Activated naive CD4-positive, alpha-beta T cell (primary cell): ENCODE measurements around the gene CRACR2B.

Experiments used
- DNase-seq, 4 experiments: peaks; one replicate each; lab custom pipeline; 2025; lab: John Stamatoyannopoulos, UW

CRACR2B gene

GRCh38 chr11:811446-812245 lies 16.1 kb upstream of the CRACR2B start:
- no peak for DNase-seq

DNA sequence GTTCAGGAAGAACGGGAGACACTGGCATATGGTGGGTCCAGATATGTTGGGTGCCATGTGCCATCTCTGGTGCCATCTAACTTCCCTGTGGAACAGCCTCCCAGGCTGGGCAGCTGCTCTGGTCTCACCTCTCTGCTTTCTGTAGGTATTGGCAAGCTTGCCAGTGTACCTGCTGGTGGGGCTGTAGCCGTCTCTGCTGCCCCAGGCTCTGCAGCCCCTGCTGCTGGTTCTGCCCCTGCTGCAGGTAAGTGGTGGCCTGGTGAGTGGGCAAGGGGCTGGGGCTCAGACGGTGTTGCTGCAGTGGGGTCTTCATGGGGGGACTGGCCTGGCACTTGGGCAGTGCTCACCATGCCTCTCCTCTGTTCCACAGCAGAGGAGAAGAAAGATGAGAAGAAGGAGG lies 15.3 kb upstream of the CRACR2B start:
- DNase-seq, result no peak

GRCh38 chr11:813072-813455 lies 14.7 kb upstream of the CRACR2B start:
- DNase-seq, result no peak

DNA sequence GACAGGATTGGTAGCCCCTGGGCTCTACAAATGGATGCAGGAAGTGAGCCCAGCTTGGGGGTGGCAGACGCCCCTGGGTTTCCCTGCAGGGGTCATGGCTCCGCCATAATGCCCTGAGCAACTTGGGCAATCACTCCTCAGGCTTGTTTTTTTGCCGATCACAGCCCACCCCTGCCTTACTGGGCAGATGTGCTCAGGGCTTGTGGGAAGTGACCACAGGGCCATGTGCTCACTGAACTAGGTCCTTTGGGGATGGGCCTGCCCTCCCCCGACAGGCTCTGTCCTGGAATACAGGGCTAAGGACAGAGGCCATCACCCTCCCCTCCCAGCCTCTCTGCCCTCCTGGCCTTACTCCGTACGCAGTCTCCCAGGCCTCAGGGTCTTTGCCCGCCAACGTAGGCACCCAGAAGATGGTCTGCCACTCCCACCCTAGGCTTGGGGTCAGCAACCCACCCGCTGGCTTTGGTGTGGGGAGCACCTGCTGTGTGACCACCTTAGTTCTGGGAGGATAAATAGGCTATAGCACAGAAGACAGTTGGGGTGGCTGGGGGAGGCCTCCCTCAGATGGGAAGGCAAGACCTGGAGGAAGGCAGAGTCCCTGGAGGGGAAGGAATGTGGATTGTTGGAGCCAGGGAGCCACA lies 14.1 kb upstream of the CRACR2B start:
- DNase-seq, result no peak

DNA sequence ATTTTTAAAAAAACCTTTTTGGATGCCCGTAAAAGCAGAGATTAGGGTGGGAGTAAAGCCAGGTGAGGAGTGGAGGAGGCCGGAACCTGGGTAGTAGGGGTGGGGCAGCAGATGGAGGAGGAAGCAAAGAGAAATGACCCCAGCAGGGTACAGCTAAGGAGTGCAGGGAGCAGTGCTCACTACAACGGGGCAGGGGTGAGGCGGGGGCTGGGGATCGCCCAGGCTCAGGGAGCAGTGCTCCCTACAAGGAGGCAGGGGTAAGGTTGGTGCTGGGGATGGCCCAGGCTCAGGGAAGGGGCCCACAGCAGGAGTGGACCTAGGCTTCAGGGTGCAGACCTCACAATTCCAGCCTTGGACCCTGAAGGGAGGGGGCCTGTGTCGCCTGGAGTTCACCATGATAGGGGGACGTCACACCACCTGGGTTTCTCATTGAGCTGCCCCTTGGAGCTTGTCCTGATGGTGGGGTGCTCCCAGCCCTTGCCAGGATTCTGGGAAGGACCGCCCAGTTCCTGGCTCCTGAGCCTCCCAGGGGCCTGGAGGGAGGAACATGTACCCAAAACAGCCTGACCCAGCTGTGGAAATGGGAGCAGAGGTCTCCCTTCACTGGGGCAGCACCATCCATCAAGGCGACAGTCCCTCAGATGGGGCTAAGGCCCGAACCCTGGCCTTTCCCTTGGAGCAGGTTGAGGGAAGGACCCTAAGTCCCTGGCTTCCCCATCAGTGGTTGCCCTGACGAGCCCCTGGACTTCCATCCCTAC lies 11.9 kb upstream of the CRACR2B start:
- no peak for DNase-seq

DNA sequence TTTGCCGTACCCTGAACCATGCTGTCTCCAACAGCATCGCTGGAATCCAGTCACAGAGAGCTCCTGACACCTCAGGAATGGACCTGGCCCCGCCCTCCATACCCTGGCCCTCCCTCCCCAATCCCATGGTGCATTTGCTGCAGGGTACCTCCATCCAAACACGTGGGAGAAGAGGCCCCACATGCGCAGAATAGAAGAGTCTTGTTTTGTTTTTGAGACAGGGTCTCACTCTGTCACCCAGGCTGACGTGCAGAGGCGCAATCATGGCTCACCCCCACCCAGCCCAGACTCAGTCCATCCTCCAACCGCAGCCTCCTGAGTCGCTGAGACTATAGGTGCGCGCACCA lies 11.3 kb upstream of the CRACR2B start:
- no peak for DNase-seq

DNA sequence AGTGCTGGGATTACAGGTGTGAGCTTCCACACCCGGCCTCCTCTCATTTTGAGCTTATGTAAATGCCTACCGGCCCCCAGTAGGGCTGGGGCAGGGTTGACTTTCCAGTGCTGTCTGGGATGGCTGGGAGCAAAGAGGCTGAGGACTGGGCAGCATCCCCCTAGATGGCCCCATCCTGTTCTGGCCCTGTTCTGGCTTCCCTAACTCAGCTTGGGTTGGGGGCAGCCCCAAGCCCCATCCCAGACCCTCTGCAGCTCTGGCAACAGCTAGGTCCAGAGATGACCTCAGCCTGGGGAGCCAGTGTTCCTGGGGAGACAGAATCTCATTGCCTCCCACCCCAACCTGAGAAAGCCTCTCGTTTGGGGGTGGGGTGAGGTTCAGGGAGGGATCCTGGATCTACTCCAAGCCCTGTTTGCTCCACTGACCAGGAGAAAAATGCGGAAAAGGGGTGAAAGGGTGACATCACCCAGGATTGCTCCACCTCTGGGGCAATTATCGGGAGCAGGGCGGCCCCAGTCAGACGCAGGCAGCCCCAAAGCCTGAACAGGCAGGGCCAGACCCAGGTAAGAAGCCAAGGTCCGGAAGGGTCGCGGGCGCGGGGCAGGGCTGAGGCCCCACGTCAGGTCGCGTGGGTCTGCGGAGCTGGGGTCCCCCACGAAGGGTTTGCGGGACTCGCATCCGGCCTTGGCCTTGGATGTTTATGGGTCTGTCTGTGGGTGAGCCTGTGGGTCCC lies 9.2 kb upstream of the CRACR2B start, which contains the start of gene PNPLA2:
TSS of gene PNPLA2 (plus strand) at position 519 of the 733 bp plus-strand sequence. CDS start 805 bp downstream, outside the sequence.
- DNase-seq, result no peak

DNA sequence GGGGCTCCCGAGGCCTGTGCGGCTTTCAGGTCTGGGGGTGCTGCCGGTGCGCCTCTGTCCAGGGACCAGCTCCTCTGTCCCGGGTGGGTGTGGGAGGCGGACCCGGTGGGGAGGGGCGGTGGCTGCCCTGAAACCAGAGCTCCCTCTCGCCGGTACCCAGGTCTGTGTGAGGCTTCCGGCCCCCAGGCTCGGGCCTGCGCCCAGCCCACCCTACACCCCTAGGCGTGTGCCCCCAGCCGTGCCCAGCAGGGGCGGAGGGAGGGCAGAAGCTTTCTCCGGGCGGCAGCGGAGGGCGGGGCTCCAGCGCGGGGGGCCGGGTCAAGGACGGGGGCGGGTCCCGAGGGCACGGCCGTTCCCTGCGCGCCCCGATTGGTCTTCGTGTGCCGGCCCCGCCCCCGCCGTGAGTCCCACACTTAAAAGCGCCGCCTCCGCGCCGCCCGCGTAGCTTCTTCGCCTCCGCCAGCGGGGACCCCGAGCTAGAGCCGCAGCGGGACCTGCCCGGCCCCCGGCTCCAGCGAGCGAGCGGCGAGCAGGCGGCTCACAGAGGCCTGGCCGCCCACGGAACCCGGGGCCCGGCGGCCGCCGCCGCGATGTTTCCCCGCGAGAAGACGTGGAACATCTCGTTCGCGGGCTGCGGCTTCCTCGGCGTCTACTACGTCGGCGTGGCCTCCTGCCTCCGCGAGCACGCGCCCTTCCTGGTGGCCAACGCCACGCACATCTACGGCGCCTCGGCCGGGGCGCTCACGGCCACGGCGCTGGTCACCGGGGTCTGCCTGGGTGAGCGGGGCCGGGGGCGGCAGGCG lies 8.4 kb upstream of the CRACR2B start:
- peak; percentile 66 to 89 (median 80) for DNase-seq

DNA sequence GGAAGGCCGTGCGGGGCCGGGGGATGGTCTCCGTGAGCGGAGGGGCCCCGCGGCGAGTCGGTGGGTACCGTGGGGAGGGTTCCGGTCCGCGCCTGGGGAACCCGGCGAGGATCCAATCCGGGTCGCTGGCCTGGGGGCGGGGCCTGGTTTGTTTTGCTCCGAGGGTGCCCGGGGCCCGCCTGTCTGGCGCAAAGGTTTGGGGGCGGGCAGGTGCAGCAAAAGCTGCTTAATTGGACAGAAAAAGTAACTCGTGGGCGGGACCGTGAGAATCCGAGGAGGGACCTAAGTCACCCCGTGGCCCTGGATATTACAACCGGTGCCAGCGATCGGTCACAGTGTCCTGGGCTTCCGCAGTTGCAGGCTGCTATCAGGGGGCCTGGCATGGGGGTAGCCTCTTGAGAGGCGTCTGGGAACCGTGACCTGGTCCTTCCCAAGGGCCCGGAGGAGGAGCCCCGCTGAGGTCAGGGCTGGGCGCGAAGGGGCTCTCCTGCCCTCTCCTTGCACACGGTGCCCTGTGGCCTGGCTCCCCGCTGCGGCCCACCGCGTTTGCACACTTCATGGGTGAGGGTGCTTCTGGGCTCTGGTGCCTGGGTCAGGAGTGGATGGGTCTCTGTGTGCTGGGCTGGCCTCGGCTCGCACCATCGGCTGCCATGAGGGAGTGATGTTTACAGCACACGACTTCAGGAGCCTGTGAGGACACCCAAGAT lies 7.6 kb upstream of the CRACR2B start:
- peak; percentile 66 to 97 (median 86) for DNase-seq

DNA sequence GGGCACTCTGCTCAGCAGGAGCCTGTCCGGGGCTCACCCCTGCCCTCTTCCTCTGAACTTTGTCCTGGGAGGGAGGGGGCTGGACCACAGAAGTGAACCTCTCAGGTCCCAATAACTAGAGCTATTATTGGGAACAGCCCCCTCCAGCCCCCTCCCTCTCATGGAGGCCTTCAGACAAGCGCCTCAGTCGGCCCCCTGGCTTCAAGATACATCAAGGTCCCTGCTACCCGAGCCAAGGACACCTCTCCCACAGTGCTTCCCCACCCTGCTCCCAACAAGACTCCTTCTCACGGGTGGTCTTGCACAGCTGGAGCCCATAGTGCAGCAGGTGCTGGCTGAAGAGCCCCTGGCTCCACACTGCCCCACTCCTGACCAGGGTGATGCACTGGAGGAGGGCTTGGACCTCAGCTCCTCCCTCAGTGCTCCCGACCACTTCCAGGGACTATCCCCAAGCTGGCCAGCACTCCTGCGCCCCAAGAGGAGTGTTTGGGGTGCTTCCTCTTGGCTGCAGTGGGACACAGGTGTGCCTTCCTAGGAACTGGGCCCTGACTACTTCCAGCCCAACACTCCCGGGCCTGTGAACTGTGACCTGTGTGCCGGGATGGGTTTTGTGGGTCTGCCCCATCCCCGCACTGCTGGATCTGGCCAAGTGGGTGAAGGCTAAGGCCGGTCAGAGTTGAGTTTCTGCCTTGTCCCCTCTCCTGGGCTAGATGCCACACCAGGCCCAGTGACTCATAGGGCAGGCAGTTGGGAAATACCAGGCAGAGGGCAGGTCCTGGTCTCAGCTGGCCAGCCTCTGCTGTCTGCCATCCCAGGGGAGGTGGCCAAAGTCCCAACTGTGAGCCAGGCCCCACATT lies 6.8 kb upstream of the CRACR2B start:
- DNase-seq, result no peak

- DNase-seq, result no peak
Measured at GRCh38 chr11:821512-822371, 6.0 kb upstream of the CRACR2B start.

DNA sequence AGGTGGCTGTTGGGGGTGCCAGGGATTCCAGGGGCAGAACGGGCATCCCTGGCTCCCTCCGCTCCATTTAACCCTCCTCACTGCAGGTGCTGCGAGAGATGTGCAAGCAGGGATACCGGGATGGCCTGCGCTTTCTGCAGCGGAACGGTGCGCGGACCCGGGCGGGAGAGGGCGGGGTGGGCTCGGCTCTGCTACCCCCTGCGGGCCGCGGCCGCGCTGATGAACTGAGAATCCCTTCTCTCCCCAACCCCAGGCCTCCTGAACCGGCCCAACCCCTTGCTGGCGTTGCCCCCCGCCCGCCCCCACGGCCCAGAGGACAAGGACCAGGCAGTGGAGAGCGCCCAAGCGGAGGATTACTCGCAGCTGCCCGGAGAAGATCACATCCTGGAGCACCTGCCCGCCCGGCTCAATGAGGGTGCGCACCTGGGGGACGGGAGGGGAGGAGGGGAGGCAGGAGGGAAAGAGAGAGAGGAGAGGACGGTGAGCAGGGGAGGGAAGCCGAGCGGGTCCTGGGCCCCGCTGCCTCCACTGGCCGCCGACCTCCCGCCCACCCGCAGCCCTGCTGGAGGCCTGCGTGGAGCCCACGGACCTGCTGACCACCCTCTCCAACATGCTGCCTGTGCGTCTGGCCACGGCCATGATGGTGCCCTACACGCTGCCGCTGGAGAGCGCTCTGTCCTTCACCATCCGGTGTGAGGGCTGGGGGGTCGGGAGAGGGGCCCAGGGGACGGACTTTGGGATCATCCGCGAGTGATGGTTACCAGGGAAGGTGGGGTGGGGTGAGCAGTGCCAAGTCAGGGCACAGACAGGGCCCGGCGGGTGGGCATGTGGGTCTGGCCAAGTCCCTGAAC lies 4.1 kb upstream of the CRACR2B start:
- no peak for DNase-seq

DNA sequence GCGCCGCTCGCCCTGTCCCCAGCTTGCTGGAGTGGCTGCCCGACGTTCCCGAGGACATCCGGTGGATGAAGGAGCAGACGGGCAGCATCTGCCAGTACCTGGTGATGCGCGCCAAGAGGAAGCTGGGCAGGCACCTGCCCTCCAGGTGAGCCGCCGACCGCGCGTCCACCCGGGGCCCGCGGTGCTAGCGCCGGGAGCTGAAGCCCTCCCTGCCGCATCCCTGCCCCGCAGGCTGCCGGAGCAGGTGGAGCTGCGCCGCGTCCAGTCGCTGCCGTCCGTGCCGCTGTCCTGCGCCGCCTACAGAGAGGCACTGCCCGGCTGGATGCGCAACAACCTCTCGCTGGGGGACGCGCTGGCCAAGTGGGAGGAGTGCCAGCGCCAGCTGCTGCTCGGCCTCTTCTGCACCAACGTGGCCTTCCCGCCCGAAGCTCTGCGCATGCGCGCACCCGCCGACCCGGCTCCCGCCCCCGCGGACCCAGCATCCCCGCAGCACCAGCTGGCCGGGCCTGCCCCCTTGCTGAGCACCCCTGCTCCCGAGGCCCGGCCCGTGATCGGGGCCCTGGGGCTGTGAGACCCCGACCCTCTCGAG lies 3.3 kb upstream of the CRACR2B start:
- DNase-seq, result no peak

- DNase-seq, result no peak
Measured at GRCh38 chr11:824942-825341, 2.8 kb upstream of the CRACR2B start.

DNA sequence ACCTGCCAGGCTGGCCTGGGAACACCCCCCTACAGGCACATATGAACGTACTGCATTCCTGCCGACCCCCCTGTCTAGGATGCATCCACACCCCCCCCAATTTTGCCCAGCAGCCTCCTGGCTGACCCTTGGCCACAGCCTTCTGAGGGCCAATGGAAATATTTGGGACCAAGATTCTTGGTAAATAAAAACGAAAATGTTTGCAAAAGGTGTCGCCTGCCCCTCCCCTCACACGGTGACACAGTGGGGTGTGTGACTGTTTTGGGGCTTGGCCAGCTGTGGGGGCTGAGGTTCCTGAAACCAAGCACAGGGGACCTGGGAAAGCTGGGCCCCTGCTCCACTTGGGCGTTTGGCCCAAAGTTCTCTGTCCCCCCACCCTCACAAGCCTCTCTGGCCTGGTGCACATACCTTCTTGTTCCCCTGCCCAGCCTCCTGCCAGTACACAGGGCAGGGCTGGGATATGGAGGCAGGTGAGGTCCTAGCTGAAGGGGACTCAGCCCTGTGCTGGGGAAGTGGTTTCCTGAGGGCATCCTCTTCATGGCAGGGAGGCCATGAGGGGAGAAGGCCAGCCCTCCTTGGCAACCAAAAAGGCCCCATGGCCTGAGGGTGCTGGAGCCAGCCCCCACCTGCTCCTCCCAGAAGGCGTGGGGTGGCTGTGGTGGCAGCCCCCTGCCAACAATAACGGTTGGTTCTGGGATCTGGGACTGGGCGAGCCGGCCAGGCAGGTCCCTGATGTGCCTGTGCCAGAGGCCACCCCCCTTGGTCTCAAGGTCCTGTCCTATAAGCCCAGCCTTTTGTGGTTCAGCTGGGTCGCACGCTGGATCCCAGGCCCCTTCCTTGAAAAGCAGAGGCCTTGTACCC lies 2.1 kb upstream of the CRACR2B start:
- no peak for DNase-seq

DNA sequence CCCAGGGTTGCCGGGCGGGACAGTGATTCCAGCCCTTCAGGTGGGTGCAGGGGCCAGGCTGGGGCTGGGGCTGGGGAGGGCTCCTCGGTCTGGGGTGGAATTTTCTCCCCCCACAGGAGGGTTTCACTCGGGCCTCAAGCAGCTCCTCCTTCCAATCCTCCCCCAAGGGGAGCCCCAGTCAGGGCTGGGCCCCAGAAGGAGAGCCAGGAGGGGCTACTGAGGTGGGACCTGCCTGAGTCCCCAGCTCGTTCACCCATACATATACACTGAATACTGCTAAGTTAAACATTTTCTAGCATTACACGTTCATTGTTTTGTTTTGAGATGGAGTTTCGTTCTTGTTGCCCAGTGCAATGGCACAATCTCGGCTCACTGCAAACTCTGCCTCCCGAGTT lies 1.5 kb upstream of the CRACR2B start:
- DNase-seq, result no peak

GRCh38 chr11:826836-827145 lies 928 bp upstream of the CRACR2B start:
- DNase-seq, result no peak
